IMR-90 (cell line): Measurements from ENCODE around the gene OTUD6A. TPM values are rescaled to one million over a fixed set of nuclear protein-coding genes. Genes with fewer than 3 reads are reported as not detected.

Source experiments
- ATAC-seq: fragments of 200-7000 bp; cut with Tn5 transposase; 2 replicates; pipeline ENCODE4 v1.9.1; 2020; ENCODE audit warnings: low read depth, mild to moderate bottlenecking, moderate library complexity
- BruUV-seq: library from RNA; stranded (reverse); fragments of 400-500 nt; replicated peaks from 2 replicates; lab custom pipeline; 2021; lab: Mats Ljungman, UMichigan
- CTCF ChIA-PET: fragments of 300-600 bp; formaldehyde crosslinking; extraction: SDS; loops from one replicate; lab custom pipeline; 2021; ENCODE audit warnings: antibody characterized with exemption; lab: Yijun Ruan, JAX
- POLR2A ChIA-PET: fragments of 300-600 bp; sonication (Branson Sonifier 250); formaldehyde crosslinking; loops from one replicate; lab custom pipeline; 2022; ENCODE audit warnings: antibody characterized with exemption; ENCODE audit not compliant: unreplicated experiment; lab: Charles Lee
- DNase-seq: peaks from one replicate; pipeline ENCODE4 v3.0.0; 2013
- H2AFZ ChIP-seq: replicated peaks from 2 replicates; pipeline ENCODE3; 2013; ENCODE audit warnings: low read length, mild to moderate bottlenecking; ENCODE audit not compliant: poor library complexity
- H2AK5ac ChIP-seq: 2 replicates; pipeline ENCODE4 v1.6.1; 2013; ENCODE audit warnings: low read depth, low read length, inconsistent platforms
- H2AK9ac ChIP-seq: replicated peaks from 2 replicates; pipeline ENCODE3; 2013; ENCODE audit warnings: mild to moderate bottlenecking, low read depth, low read length, moderate library complexity; ENCODE audit not compliant: poor library complexity
- H2BK120ac ChIP-seq: 2 replicates; pipeline ENCODE4 v1.6.1; 2013; ENCODE audit warnings: low read depth, low read length, inconsistent platforms
- H2BK15ac ChIP-seq: 3 replicates; pipeline ENCODE4 v1.6.1; 2013; ENCODE audit warnings: low read depth, low read length, inconsistent platforms
- H2BK20ac ChIP-seq: 2 replicates; pipeline ENCODE4 v1.6.1; 2013; ENCODE audit warnings: low read depth, mild to moderate bottlenecking, inconsistent platforms, low read length, moderate library complexity
- H2BK5ac ChIP-seq: 2 replicates; pipeline ENCODE4 v1.6.1; 2013; ENCODE audit warnings: mild to moderate bottlenecking, low read depth, low read length, inconsistent platforms; ENCODE audit not compliant: poor library complexity, severe bottlenecking
- H3K14ac ChIP-seq: replicated peaks from 2 replicates; pipeline ENCODE4 v1.6.1; 2013; ENCODE audit warnings: low read depth, low read length, inconsistent platforms
- H3K18ac ChIP-seq: 2 replicates; pipeline ENCODE4 v1.6.1; 2013; ENCODE audit warnings: low read depth, low read length, control low read depth
- H3K23ac ChIP-seq: 2 replicates; pipeline ENCODE4 v1.6.1; 2013; ENCODE audit warnings: low read depth, low read length, inconsistent platforms
- H3K27ac ChIP-seq: 2 replicates; pipeline ENCODE4 v1.5.1; 2013; ENCODE audit warnings: mild to moderate bottlenecking, control low read depth, low read length; ENCODE audit not compliant: insufficient read depth
- H3K27me3 ChIP-seq: 2 replicates; pipeline ENCODE4 v1.6.1; 2013; ENCODE audit warnings: low read length; ENCODE audit not compliant: control insufficient read depth, insufficient read depth
- H3K36me3 ChIP-seq: 2 replicates; pipeline ENCODE4 v1.6.1; 2013; ENCODE audit warnings: low read length, mixed read lengths; ENCODE audit not compliant: control insufficient read depth, insufficient read depth
- H3K4ac ChIP-seq: 2 replicates; pipeline ENCODE4 v1.6.1; 2013; ENCODE audit warnings: low read depth, low read length, inconsistent platforms
- H3K4me1 ChIP-seq: 2 replicates; pipeline ENCODE4 v1.6.1; 2013; ENCODE audit warnings: low read length, mixed read lengths; ENCODE audit not compliant: control insufficient read depth, insufficient read depth
- H3K4me2 ChIP-seq: 2 replicates; pipeline ENCODE4 v1.6.1; 2013; ENCODE audit warnings: low read depth, mild to moderate bottlenecking, control low read depth, low read length, moderate library complexity
- H3K4me3 ChIP-seq: 2 replicates; pipeline ENCODE4 v1.5.1; 2013; ENCODE audit warnings: low read depth, mild to moderate bottlenecking, control low read depth, low read length, moderate library complexity; ENCODE audit not compliant: insufficient read depth
- H3K56ac ChIP-seq: 2 replicates; pipeline ENCODE4 v1.6.1; 2013; ENCODE audit warnings: low read length, inconsistent platforms; ENCODE audit not compliant: insufficient read depth; ENCODE audit errors: extremely low read depth
- H3K79me1 ChIP-seq, 2 experiments: 2 replicates each; pipeline ENCODE4 v1.6.1; 2013; ENCODE audit warnings: low read length in 2 of 2, inconsistent platforms in 1 of 2, low read depth in 1 of 2
- H3K9ac ChIP-seq: 2 replicates; pipeline ENCODE4 v1.6.1; 2013; ENCODE audit warnings: low read depth, low read length, control low read depth
- H3K9me1 ChIP-seq: 2 replicates; pipeline ENCODE4 v1.6.1; 2013; ENCODE audit warnings: low read length, inconsistent platforms; ENCODE audit not compliant: insufficient read depth
- H3K9me3 ChIP-seq: 2 replicates; pipeline ENCODE4 v1.6.1; 2013; ENCODE audit warnings: low read length; ENCODE audit not compliant: control insufficient read depth, insufficient read depth
- H4K20me1 ChIP-seq: 2 replicates; pipeline ENCODE4 v1.6.1; 2013; ENCODE audit warnings: low read length, inconsistent platforms; ENCODE audit not compliant: insufficient read depth
- H4K5ac ChIP-seq: 2 replicates; pipeline ENCODE4 v1.6.1; 2013; ENCODE audit warnings: mild to moderate bottlenecking, low read depth, low read length, control low read depth
- H4K8ac ChIP-seq, 2 experiments: 2 replicates each; pipeline ENCODE4 v1.6.1; 2013; ENCODE audit warnings: low read depth in 2 of 2, low read length in 2 of 2, control low read depth in 1 of 2, inconsistent platforms in 1 of 2
- H4K91ac ChIP-seq: 2 replicates; pipeline ENCODE4 v1.6.1; 2013; ENCODE audit warnings: low read depth, low read length, inconsistent platforms; ENCODE audit not compliant: insufficient read depth
- BHLHE40 ChIP-seq: fragments of 150-350 bp; IDR thresholded peaks from 2 replicates; pipeline ENCODE4 v1.6.1; 2016; ENCODE audit warnings: mild to moderate bottlenecking, low read depth, low read length
- CEBPB ChIP-seq: IDR thresholded peaks from 2 replicates; pipeline ENCODE4 v1.6.1; 2012; ENCODE audit warnings: low read depth, low read length, improper control_type of control experiment
- CHD1 ChIP-seq: IDR thresholded peaks from 2 replicates; pipeline ENCODE4 v1.6.1; 2012; ENCODE audit warnings: low read depth, low read length, improper control_type of control experiment
- CTCF ChIP-seq: conservative IDR thresholded peaks from 2 replicates; pipeline ENCODE4 v1.5.1; 2012; ENCODE audit warnings: mild to moderate bottlenecking, low read depth, low read length, improper control_type of control experiment
- ELK1 ChIP-seq: fragments of 150-350 bp; IDR thresholded peaks from 2 replicates; pipeline ENCODE4 v1.6.1; 2016; ENCODE audit warnings: low read depth, mild to moderate bottlenecking, low read length, moderate library complexity, borderline replicate concordance
- FOS ChIP-seq: fragments of 150-350 bp; IDR thresholded peaks from 2 replicates; pipeline ENCODE4 v1.6.1; 2016; ENCODE audit warnings: low read depth, low read length
- MAFK ChIP-seq: IDR thresholded peaks from 2 replicates; pipeline ENCODE4 v1.6.1; 2012; ENCODE audit warnings: low read depth, low read length, improper control_type of control experiment
- MAZ ChIP-seq: IDR thresholded peaks from 2 replicates; pipeline ENCODE4 v1.6.1; 2012; ENCODE audit warnings: low read depth, mild to moderate bottlenecking, low read length, improper control_type of control experiment, moderate library complexity, borderline replicate concordance
- MXI1 ChIP-seq: IDR thresholded peaks from 2 replicates; pipeline ENCODE4 v1.6.1; 2012; ENCODE audit warnings: low read depth, mild to moderate bottlenecking, low read length, moderate library complexity, borderline replicate concordance
- NFE2L2 ChIP-seq: fragments of 150-350 bp; IDR thresholded peaks from 2 replicates; pipeline ENCODE4 v1.6.1; 2016; ENCODE audit warnings: low read depth, mild to moderate bottlenecking, low read length
- POLR2A ChIP-seq: IDR thresholded peaks from 2 replicates; pipeline ENCODE4 v1.6.1; 2012; ENCODE audit warnings: mild to moderate bottlenecking, low read depth, low read length
- RAD21 ChIP-seq: IDR thresholded peaks from 2 replicates; pipeline ENCODE4 v1.6.1; 2012; ENCODE audit warnings: low read length, improper control_type of control experiment
- RCOR1 ChIP-seq: IDR thresholded peaks from 2 replicates; pipeline ENCODE4 v1.6.1; 2012; ENCODE audit warnings: mild to moderate bottlenecking, low read length, improper control_type of control experiment; ENCODE audit not compliant: insufficient replicate concordance
- RFX5 ChIP-seq: IDR thresholded peaks from 2 replicates; pipeline ENCODE4 v1.8.0; 2012; ENCODE audit warnings: low read depth, mild to moderate bottlenecking, low read length, moderate library complexity
- SMC3 ChIP-seq: fragments of 150-350 bp; IDR thresholded peaks from 2 replicates; pipeline ENCODE4 v1.6.1; 2016; ENCODE audit warnings: low read depth, mild to moderate bottlenecking, antibody characterized with exemption, low read length, moderate library complexity
- USF2 ChIP-seq: fragments of 150-350 bp; IDR thresholded peaks from 2 replicates; pipeline ENCODE4 v1.6.1; 2017; ENCODE audit warnings: mild to moderate bottlenecking, antibody characterized with exemption, low read length, low read depth
- WGBS, 2 experiments: methylation state at CpG; one replicate each; pipeline versions ENCODE4 v1.1.5 to v1.1.7; 2013; ENCODE audit warnings: missing lambda C conversion rate in 2 of 2; ENCODE audit not compliant: insufficient read length in 1 of 2; ENCODE audit errors: extremely low coverage in 2 of 2; 5-methylcytosine and 5-hydroxymethylcytosine counted together
- dilution Hi-C: fragments of 300-500 bp; cut with HindIII; formaldehyde crosslinking; loops from one replicate; pipeline ENCODE4 v1.14.3; 2018; ENCODE audit warnings: low sequenced_read_pairs; ENCODE audit not compliant: unreplicated experiment
- in situ Hi-C: fragments of 300-500 bp; cut with MboI; formaldehyde crosslinking; loops from 3 replicates; pipeline ENCODE4 v1.14.3; 2019; ENCODE audit warnings: low sequenced_read_pairs, inconsistent platforms, mixed read lengths
- intact Hi-C: fragments of 100-400 bp; cut with micrococcal nuclease; formaldehyde crosslinking; loops from 2 replicates; pipeline ENCODE4 v1.10.0; 2022
- polyA plus RNA-seq, 3 experiments: library from polyadenylated mRNA; depleted of rRNA; stranded (reverse); fragments of >200 nt; gene quantifications; 2 replicates each; pipeline ENCODE4 v1.2.3, GENCODE V29; 2012; ENCODE audit warnings: low replicate concordance in 1 of 3
- total RNA-seq: library from RNA; depleted of rRNA; stranded (reverse); fragments of >200 nt; gene quantifications from 2 replicates; pipeline ENCODE4 v1.2.3, GENCODE V29; 2012

Gene OTUD6A
- total and polyA plus RNA-seq, 2 of the 4 experiments (the other 2 are of a cell fraction): not detected

GRCh38 chrX:70029863-70030262 is 32.4 kb upstream of the OTUD6A start:
- Histone ChIP-seq H2AFZ (no peak overlapping the region), H3K4me1 (no peaks in the 10 kb centered on the region), H4K20me1 (no peaks in the 10 kb centered on the region; the same call in 1 of the 2 replicates), H2BK120ac (no peak overlapping the region), H4K5ac (no peak overlapping the region), H3K4ac (no peak overlapping the region), H3K36me3 (no peaks in the 10 kb centered on the region), H2AK9ac (no peak overlapping the region), H3K9me3 (no peaks in the 10 kb centered on the region), H3K4me3 (no peak overlapping the region), H4K8ac (no peak overlapping the region), H2BK20ac (no peak overlapping the region), H3K79me1 (no peaks in the 10 kb centered on the region), H3K27ac (no peak overlapping the region), H2BK5ac (no peak overlapping the region), H3K9me1 (no peaks in the 10 kb centered on the region), H2BK15ac (no peak overlapping the region), H4K91ac (no peak overlapping the region), H3K27me3 (peaks cover 15% of the 10 kb centered on the region), H2AK5ac (no peak overlapping the region), H3K23ac (no peak overlapping the region), H3K18ac (no peak overlapping the region), H3K9ac (no peak overlapping the region), H3K56ac (no peak overlapping the region), H3K14ac (no peak overlapping the region), H3K4me2 (no peak overlapping the region)
- WGBS, 2 experiments: 47% methylated on average over 3 of the region's 4 CpGs; no CpG with 5 or more reads in 1 of the 2 experiments
- dilution Hi-C loops (no loop called here), in situ Hi-C loops (no loop called here), intact Hi-C loops (loop anchor here (5.0 kb wide), 2 partner anchors 603 to 1208 kb away; no protein-coding TSS in a partner anchor)
- no peak for TF ChIP-seq NFE2L2
- no peak for TF ChIP-seq CTCF
- TF ChIP-seq SMC3: no peak
- no peak for TF ChIP-seq FOS
- no peak for TF ChIP-seq ELK1
- TF ChIP-seq POLR2A: no peak
- no peak for TF ChIP-seq RFX5
- TF ChIP-seq MXI1: no peak
- TF ChIP-seq USF2: no peak
- no peak for TF ChIP-seq MAZ
- no peak for TF ChIP-seq MAFK
- TF ChIP-seq BHLHE40: no peak
- TF ChIP-seq CEBPB: no peak
- TF ChIP-seq CHD1: no peak
- TF ChIP-seq RAD21: no peak
- no peak for TF ChIP-seq RCOR1
- POLR2A ChIA-PET: no interaction called here
- CTCF ChIA-PET: interaction anchor here (0.7 to 1.5 kb wide), 3 partner anchors 18 to 715 kb away, joined by 3 to 4 read pairs (median 3); no protein-coding TSS in a partner anchor
- BruUV-seq: no TSS peak
- ATAC-seq: no peak
- DNase-seq: no peak
